ENCODE results near the gene ID3. TPM values are rescaled to one million over a fixed set of nuclear protein-coding genes. Genes with fewer than 3 reads are reported as not detected.

ID3 gene
- total and polyA plus RNA-seq, 2 donors (not counting 3 experiments of a cell fraction or from before 2014, with no cell fraction given), result 277 to 971 TPM

DNA sequence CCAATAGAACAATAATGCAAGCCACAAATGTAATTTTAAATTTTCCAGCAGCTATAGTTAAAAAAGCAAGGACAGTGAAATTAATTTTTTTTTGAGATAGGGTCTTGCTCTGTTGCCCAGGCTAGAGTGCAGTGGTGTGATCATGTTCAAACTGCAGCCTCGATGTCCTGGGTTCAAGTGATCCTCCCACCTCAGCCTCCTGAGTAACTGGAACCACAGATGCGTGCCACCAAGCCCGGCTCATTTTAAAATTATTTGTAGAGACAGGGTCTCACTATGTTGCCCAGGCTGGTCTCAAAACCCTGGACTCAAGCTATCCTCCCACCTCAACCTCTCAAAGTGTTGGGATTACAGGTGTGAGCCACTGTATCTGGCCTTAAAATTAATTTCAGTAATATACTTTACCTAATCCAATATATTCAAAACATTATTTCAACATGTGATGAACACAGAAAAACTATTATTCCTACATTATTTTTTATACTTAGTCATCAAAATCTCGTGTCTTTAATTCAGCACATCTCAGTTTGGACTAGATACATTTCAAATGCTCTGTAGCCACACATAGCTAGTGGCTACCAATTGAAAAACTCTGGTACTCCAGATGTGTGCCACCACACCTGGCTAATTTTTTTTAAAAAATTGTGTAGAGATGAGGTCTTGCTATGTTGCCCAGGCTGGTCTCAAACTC is 10.8 kb upstream of the ID3 start:
- FAIRE-seq, result peak; percentile 35
- ChIA-PET CTCF (interaction anchor here (1.1 to 2.2 kb wide), 3 partner anchors 11 to 67 kb away, joined by 4 to 6 read pairs (median 5); no protein-coding TSS in a partner anchor), POLR2A (no interaction called here)
- H3K27me3 ChIP-seq (ENCODE audit: control insufficient read depth in 2 of 2, insufficient read depth in 2 of 2, low read length in 2 of 2), result no peaks in the 10 kb centered on the region
- H3K9ac ChIP-seq (replicated peaks; ENCODE audit: extremely low read depth, insufficient read depth, low read length), result no peak overlapping the region
- peaks cover 7% of the 10 kb centered on the region for H3K4me1 ChIP-seq (ENCODE audit: control insufficient read depth, extremely low read depth, insufficient read depth, low read length)
- H3K79me2 ChIP-seq (ENCODE audit: control insufficient read depth, insufficient read depth, low read length), result no peaks in the 10 kb centered on the region
- H4K20me1 ChIP-seq (replicated peaks; ENCODE audit: control insufficient read depth, extremely low read depth, insufficient read depth, low read length), result no peaks in the 10 kb centered on the region
- H3K9me1 ChIP-seq (replicated peaks; ENCODE audit: control insufficient read depth, extremely low read depth, insufficient read depth, low read length), result no peaks in the 10 kb centered on the region
- H3K9me3 ChIP-seq (replicated peaks; ENCODE audit: control insufficient read depth, insufficient read depth, low read length), result no peaks in the 10 kb centered on the region
- BruUV-seq (replicated peaks), result no TSS peak
- no peak overlapping the region for H2AFZ ChIP-seq (ENCODE audit: low read depth, low read length)
- dilution Hi-C loops (cut with MboI; ENCODE audit: extremely low pct_ligation_motif_present, low sequenced_read_pairs), result no loop called here
- DNase-seq (ENCODE audit: low read depth, low spot score), result no peak
- intact Hi-C loops (cut with micrococcal nuclease), result no loop called here
- H3K4me3 ChIP-seq (replicated peaks in 1 of 3; ENCODE audit: insufficient read depth in 1 of 3, low read depth in 1 of 3, low read length in 3 of 3), result no peak overlapping the region
- H3K27ac ChIP-seq (ENCODE audit: insufficient read depth, low read depth, low read length), result no peak overlapping the region
- TF ChIP-seq JUN (IDR thresholded peaks at IDR 0.05; ENCODE audit: borderline replicate concordance, insufficient read depth, insufficient read length, low read depth) (no peak), FOS (IDR thresholded peaks at IDR 0.05; ENCODE audit: borderline replicate concordance, insufficient read depth, low read length) (no peak), MYC (IDR thresholded peaks at IDR 0.05; ENCODE audit: low read depth, low read length) (no peak), POLR2AphosphoS5 (IDR thresholded peaks at IDR 0.05; ENCODE audit: insufficient read depth, low read depth, low read length) (no peak), GATA2 (IDR thresholded peaks at IDR 0.05; ENCODE audit: insufficient read depth, insufficient read length, low read depth, low read length) (no peak), POLR2A (IDR thresholded peaks at IDR 0.05; ENCODE audit: low read depth, low read length) (no peak), EZH2 (IDR thresholded peaks at IDR 0.05; ENCODE audit: borderline replicate concordance, low read depth, low read length, severe bottlenecking) (no peak), MAX (IDR thresholded peaks at IDR 0.05; ENCODE audit: insufficient read depth, insufficient read length) (no peak)
- TF ChIP-seq, protein P1, sequence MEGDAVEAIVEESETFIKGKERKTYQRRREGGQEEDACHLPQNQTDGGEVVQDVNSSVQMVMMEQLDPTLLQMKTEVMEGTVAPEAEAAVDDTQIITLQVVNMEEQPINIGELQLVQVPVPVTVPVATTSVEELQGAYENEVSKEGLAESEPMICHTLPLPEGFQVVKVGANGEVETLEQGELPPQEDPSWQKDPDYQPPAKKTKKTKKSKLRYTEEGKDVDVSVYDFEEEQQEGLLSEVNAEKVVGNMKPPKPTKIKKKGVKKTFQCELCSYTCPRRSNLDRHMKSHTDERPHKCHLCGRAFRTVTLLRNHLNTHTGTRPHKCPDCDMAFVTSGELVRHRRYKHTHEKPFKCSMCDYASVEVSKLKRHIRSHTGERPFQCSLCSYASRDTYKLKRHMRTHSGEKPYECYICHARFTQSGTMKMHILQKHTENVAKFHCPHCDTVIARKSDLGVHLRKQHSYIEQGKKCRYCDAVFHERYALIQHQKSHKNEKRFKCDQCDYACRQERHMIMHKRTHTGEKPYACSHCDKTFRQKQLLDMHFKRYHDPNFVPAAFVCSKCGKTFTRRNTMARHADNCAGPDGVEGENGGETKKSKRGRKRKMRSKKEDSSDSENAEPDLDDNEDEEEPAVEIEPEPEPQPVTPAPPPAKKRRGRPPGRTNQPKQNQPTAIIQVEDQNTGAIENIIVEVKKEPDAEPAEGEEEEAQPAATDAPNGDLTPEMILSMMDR (IDR thresholded peaks at IDR 0.05; ENCODE audit: extremely low read depth in 1 of 2, insufficient read depth in 1 of 2, low read depth in 1 of 2, low read length in 2 of 2), result no peak
- H3K4me2 ChIP-seq (ENCODE audit: insufficient read depth, low read length), result no peak overlapping the region
- H3K36me3 ChIP-seq (ENCODE audit: control insufficient read depth in 2 of 2, extremely low read depth in 1 of 2, insufficient read depth in 2 of 2, low read length in 2 of 2), result no peaks in the 10 kb centered on the region
